NAMALWA (cell line): Measurements from ENCODE around the gene TMEM145.
"Not testable (repeated sequence)": the region's sequence is repeated elsewhere in the genome, so short reads cannot be mapped to it uniquely, and the experiment has no call there.

Experiments used
- DNase-seq: peaks from one replicate; pipeline ENCODE4 v3.0.0-alpha.2; 2015; ENCODE audit warnings: low spot score

Gene TMEM145

DNA sequence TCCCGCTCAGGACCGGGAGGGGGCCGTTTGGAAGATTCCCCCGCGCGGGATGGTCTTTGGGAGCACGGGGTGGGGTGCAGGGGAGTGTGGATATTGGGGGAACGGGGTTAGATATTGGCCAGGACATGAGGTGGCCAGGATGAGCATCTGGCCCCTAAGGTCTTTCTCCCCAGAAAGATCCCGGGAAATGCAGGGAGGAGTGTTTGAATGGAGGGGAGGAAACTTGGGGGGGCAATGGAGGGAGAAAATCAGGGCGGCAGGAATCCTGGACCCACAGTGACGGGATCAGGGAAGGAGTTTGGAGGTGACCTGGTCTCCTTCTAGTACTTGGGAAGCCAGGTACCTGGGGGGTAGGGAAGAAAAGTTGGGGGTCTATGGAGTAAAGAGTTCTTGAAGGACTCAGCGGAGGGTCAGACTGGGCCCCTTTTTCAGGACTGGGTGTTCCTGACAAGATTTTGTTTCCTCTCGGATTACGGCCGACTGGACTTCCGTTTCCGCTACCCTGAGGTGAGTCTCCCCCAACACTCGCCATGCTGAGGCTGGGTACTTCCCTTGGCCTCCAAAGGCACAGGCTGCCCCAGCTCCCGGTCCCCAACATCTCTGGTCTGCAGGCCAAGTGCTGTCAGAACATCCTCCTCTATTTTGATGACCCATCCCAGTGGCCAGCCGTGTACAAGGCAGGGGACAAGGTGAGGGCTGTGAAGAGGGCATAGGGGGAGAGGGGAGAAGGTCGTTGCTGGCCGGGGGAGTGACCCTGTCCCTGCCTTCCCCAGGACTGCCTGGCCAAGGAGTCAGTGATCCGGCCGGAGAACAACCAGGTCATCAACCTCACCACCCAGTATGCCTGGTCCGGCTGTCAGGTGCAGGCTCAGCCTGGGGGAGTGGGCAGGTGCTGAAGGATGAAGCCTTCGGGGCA, 989 bp downstream of the TMEM145 start:
- no peak for DNase-seq

DNA sequence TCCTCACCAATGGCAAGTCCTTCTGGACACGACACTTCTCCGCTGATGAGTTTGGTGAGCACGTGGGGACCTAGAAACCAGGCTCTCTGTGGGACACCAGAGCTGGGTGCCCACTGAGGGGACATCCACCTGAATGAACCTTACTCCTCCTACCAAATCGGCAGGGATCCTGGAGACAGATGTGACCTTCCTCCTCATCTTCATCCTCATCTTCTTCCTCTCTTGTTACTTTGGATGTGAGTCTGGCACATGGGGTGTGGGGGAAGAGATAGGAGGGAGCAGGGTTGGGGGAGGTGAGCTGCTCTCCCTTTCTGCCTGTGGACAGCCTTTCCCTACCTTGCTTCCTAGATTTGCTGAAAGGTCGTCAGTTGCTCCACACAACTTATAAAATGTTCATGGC, 1.9 kb downstream of the TMEM145 start:
- no peak for DNase-seq

DNA sequence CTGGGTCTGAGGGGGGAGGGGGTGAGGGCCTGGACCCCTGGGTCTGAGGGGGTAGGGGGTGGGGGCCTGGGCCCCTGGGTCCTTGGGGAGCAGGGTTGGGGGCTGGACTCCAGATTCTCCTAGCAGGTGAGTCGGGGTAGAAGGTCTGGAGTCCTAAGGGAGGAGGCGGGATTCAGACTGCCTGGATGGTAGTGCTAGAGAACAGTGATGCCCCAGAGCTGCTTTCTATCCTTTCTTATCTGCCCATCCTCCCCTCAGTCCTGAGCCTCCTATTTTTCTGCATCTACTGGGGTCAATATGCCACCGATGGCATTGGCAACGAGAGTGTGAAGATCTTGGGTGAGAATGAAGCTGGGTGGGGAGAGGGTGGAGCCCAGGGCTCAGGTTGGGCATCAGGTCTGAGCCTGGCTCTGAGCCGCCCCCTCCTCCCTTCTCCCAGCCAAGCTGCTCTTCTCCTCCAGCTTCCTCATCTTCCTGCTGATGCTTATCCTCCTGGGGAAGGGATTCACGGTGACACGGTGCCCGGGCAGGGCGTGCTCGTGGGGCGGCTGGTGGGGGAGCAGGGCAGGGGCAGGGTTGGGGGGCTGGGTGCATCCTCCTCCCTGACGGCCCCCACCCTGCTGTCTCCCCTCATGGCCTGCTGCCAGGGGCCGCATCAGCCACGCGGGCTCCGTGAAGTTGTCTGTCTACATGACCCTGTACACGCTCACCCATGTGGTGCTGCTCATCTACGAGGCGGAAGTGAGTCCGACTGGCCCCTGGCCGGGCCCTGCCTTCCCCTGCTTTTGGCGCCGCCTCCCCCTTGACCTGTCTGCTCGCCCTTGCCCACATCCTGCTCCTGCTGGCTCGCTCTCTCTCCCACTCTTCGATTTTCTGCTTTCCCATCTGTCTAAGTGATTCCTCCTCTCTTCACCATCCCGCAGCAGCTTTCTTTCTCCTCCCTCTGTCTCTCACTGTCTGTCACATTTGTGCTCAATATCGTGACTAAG, 3.4 kb downstream of the TMEM145 start:
- DNase-seq, result no peak

DNA sequence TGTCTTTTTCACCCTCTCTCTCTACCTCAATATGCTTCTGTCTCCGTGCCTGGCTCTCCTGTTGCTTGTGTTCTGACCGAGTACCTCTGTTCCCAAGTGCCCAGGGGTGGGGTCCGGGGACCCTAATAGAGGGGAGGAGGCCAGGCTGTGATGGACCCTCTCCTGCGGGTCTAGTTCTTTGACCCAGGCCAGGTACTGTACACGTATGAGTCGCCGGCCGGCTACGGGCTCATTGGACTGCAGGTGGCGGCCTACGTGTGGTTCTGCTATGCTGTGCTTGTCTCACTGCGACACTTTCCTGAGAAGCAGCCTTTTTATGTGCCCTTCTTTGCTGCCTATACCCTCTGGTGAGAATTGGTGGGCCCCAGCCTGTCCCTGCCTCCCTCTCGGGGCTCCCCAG, 4.4 kb downstream of the TMEM145 start:
- DNase-seq, result no peak

DNA sequence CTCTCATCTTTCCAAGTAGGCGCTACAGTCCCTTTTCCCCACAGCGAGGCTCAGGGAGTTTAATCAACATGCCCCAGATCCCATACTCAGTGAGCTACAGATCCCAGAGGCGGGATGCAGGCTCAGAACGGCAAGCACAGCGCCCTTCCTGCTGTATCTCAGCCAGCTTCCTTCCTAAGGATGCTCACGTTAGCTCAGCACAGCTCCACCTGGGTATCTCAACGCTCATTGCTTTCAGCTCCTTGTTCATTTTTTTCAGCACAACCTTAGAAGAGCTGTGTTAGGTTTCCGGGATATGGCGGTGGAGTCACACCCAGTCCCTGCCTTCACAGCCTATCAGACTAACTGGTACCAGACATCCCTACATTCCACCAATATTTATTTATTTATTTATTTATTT, 9.2 kb downstream of the TMEM145 start:
- DNase-seq, result no peak

DNA sequence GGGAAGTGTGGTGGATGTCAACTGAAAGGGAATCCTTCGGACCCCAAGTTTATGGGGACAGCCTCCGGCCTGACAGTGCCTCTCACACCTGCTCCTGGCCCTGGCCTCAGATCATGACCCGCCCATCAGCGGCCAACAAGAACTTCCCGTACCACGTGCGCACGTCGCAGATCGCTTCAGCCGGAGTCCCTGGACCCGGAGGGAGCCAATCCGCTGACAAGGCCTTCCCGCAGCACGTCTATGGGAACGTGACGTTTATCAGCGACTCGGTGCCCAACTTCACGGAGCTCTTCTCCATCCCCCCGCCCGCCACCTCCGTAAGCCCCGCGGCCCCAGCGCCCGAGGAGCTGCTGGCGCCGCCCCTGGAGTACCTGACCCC, 10.4 kb downstream of the TMEM145 start:
- DNase-seq, result no peak

DNA sequence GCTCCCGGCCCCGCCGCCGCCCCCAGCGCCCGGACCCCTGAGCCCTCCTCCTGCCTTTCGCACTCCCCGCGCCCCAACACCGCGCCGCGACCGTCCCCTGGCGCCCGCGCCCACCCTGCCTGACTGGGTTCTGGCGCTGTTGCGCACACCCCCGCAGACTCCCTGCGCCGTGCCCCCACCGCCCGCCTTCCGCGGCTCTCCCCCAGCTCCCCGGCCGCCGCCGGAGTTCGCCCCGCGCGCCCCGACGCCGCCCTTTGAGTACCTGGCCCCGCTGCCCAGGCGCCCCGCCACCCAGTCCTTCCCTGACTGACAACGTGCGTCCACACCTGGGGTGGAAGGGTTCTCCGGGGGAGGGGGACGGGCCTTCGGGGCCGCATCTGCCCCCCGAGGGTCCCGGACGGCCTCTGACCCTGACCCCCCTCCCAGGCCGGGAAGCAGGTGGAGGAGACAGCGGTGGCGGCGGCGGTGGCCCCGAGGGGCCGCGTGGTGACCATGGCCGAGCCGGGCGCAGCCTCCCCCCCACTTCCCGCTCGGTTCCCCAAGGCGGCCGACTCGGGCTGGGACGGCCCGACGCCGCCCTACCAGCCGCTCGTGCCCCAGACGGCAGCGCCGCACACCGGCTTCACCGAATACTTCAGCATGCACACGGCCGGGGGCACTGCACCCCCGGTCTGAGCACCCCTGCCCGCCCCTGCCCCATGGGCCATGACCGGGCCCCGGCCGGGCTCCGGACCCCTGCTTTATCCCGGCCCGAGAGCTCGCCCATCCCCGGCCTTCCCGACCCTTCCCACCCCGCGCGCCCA, 10.9 kb downstream of the TMEM145 start:
- DNase-seq, result peak; percentile 47

DNA sequence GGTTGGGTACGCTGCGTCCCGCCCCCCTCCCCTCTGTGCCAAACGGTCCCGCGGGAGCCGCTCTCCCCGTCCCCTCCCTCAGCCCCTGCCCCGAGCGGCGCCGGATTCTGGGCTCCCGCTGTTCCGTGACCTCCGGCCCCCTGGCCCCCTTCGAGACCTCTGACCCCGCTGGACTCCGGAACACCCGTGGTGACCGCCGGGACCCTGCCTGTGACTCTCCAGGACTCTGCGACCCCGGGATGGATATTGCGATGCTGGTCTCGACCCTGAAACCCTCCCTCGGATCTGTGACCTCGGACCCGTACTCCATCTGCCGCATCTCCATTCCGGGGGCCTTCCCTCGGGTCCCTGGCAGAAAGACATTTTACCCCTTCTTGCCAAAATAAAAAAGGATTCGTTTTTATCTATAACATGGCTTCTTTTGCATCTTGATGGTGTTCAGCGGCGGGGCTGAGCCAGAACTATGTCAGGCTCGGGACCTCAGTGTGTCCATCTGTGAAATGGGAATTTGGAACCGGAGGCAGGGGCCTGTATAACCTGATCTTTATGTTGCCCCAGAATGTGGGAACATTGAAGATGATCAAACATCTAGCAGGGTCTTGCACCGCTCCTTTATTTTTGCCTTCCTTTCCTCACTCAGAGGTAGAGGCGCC, 11.7 kb downstream of the TMEM145 start:
- DNase-seq, result no peak

DNA sequence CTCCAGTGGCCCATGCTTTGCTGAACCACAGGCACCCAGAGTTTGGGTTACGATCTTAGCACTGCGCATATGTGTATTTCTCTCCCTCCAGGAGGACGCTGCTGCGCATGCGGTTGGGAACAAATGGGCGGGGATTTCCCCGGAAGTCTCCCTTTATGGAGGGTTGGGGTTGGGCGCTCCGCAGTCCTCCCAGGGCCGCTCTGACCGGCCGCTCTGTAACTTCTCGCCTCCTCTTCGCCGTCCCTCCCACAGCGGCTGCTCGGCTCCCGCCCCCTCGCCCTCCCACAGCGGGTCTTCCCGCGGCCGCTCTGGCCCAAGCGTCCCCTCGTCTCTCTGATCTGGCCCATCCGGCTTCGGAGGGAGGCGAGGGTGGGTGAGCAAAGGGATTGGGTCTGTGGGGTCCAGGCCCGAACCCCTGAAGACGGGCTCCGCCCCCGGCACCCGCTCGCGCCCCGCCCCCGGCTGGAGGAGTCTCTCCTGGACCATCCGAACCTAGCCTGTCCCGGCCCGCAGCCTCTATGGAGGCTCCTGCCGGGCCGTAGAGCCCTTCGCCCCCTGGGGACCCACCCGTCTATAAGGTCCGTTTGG, 12.3 kb downstream of the TMEM145 start, which contains the start of gene MEGF8:
Gene MEGF8, plus strand, starts transcription at position 328 of the 588 bp plus-strand sequence. CDS start 609 bp downstream, outside the sequence.
- peak; percentile 99 for DNase-seq

DNA sequence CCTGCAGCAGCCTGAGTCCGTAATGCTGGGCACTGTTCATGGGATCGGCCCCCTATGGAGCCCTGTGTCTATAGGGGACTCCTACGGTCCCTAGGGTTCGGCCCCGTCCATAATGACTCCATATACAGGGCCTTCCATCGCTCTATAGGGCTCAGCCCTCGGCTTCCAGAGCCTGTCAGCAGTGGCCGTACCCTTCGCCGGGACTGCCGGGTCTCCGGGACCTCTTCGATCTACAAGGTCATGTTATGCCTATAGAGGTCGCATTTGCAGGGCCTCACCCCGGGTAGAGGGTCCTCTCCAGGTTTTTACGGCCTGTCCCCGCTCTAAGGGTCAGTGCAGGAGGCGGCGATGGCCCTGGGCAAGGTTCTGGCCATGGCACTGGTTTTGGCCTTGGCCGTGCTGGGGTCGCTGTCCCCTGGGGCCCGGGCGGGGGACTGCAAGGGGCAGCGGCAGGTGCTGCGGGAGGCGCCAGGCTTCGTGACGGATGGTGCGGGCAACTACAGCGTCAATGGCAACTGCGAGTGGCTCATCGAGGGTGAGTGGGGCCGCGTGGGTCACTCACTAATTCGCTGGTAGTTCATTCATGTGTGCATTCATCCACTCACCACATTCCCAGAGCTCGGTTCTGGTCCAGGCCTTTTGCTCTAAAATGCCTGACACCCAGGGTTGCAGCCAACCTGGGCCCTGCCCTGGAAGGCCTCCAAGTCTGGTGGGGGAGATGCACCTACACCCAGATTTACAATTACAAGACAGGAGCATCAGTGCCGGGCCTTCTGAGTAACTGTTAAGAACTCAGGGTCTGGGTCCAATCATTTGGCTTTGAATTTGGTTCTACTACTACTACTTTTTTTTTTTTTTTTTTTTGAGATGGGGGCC, 13.0 kb downstream of the TMEM145 start:
- peak; percentile 62 for DNase-seq

DNA sequence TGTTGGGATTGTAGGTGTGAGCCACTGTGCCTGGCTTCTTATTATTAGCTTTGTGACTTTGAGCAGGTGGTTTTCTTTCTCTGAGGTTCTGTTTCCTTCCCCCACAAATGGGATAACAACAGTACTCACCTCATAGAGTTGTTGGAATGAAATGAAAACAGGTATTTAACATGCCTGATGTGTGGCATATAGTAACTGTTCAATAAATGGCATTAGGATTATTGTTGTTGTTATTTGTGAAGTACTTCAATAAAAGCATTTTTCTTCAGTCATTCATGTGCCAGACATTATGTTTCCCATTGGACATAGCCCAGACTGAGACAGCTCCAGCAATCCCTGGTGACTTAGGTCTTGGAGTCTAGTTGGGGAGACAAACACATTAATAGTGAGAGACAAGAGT, 13.9 kb downstream of the TMEM145 start:
- no peak for DNase-seq

DNA sequence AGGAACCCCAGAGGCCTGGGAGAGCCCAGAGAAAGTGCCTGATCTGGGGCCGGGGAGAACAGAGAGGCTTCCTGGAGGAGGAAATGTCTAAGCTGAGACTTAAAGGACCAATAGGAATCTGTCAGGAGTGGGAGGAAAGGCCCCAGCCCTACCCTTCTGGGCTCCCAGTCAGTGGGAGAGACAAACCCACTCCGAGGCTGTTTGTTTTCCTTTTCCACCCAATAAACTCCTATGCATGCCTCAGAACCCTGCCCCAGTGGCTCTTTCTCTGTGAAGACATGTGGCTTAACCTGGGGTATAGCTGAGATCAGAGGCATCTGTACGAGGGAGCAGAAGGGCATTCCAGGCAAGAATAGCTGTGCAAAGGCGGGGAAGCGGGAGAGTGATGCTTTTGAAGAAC, 14.3 kb downstream of the TMEM145 start:
- no peak for DNase-seq

DNA sequence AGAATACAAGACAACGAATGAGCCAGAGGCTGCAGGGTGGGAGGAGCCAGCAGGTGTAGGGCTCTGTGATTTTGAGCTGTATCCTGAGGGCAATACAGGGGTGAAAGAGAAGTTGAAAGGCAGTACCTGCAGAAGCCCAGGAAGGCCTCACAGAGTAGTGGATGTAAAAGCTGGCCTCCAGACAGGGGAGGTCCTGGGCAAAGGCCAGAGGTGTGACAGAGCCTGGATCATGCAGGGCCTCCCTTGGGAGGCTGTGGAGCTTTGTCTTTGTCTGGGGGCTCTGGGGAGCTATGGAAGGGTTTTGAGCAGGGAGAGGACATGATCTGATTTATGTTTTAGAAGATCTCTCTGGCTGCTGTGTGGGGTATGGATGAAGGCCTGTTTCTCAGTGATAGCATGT, 15.0 kb downstream of the TMEM145 start:
- no peak for DNase-seq

DNA sequence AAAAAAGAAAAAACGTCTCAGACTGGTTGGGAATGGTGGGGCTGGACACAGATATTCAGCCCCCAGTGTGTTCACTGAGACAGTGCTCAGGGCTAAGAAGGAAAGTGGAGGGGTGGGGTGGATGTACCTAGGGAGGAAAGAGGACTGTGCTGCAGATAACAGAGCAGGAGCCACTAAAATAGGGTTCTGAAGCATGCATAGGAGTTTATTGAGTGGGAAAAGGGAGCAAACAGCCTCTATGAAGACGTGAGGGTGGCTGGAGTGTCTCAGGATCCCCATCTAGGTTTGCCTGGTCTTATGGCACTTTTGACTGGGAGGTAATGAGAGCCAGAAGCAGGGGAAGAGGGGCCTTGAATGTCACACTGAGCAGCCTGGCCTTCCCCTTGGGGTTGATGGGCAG, 15.7 kb downstream of the TMEM145 start:
- DNase-seq, result no peak

DNA sequence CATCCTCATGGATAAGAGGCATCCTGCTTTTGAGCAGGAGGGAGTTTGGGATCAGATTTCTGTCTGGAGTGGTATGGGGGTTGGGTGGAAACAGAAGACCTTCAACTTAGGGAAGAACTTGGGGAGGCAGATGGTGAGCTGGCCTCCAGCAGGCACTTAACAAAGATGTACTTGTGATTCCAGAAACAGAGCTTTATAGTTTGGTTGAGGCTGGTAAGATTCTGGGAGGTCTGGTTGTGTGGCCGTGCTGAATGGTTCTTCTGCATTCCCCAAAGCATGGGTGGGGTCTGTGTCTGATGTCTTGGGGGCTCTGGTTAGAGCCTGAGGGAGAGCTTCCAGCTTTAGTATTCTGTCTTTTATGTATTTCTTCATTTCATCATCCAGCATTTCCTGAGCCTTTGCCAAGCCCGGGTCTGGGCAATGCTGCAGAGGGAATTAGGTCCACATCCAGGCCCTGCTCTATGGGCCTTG, 17.2 kb downstream of the TMEM145 start:
- no peak for DNase-seq

DNA sequence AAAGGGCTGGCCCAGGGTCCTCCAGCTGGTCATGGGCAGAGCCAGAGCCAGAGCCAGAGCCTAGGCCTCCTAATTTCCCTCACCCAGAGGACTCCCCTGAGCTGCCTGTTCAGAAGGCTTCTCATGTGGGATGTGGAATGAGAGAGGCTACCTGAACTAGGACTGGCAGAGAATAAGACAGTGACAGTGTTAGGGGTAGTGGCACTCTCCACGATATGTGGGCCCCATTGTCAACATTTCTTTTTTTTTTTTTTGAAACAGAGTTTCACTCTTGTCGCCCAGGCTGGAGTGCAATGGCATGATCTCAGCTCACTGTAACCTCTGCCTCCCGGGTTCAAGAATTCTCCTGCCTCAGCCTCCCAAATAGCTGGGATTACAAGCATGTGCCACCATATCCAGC, 18.2 kb downstream of the TMEM145 start:
- not testable (repeated sequence) for DNase-seq

DNA sequence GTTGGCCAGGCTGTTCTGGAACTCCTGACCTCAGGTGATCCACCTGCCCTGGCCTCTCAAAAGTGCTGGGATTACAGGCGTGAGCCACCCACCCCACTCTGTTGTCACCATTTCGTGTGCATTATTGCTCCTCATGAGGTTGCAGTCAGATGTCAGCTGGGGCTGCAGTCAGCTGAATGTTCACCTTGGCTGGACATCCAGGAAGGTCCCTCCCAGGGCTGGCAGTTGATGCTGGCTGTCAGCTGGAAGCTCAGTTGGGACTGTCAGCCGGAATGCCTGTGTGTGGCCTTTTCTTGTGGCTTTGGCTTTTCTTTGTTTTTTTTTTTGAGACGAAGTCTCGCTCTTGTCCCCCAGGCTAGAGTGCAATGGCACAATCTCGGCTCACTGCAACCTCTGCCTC, 18.9 kb downstream of the TMEM145 start:
- DNase-seq, result no peak

DNA sequence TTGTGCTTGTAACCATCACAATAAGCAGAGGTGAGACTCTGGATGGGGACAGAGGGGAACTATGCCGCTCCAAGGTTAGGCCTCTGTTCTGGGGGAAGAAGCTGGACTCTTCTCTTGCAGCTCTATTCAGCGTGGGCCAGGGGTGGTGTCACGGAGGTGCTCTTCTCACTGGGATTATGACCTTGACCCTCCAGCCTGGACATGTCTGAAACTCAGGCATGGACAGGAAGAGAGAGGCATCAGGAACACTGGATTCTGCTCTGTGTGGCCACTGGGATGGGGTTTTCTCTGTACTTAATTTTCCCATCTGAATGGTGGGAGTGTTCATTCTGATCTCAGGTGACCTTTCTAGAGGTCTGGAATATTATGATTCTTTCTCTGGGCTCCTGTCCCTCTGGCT, 19.9 kb downstream of the TMEM145 start:
- DNase-seq, result no peak

DNA sequence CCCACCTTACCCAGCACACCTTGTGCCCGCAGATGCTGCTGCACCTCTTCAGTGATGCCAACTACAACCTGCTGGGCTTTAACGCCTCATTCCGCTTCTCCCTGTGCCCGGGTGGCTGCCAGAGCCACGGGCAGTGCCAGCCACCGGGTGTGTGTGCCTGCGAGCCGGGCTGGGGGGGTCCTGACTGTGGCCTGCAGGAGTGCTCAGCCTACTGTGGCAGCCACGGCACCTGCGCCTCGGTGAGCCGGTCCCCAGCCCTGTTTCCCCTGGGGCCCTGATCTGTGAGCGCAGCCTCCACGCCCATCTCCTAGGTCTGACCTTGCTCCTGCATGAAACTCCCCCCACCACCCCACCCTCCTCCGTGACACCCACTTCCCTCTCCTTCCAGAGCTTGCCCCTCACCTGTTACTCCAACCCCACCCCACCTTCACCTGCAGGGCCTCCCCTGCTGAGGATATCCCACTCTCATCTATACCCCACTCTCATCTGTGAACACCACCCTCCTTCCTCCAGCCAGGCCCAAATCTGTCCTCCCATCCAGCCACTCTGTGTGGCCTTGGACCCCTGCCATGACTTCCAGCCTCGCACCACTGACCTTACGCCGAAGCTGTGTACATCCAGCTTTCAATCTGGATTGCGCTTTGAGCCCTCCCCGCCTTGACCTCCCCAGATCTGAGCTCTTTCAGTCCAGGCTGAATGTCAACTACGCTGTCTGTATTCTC, 21.0 kb downstream of the TMEM145 start:
- no peak for DNase-seq
